Mesendoderm (in vitro differentiated cells): ENCODE measurements around the gene CNOT6L.

ENCODE experiments used
- DNase-seq: peaks from one replicate; pipeline ENCODE4 v3.0.0; 2013
- H2AK5ac ChIP-seq: 2 replicates; pipeline ENCODE4 v1.6.1; 2013; ENCODE audit warnings: low read length, inconsistent platforms
- H2BK120ac ChIP-seq: 2 replicates; pipeline ENCODE4 v1.6.1; 2013; ENCODE audit warnings: low read depth, mild to moderate bottlenecking, low read length, moderate library complexity, mixed read lengths
- H2BK15ac ChIP-seq: replicated peaks from 2 replicates; pipeline ENCODE4 v1.6.1; 2013; ENCODE audit warnings: low read depth, mild to moderate bottlenecking, moderate library complexity
- H2BK5ac ChIP-seq: 2 replicates; pipeline ENCODE4 v1.6.1; 2013; ENCODE audit warnings: low read length, inconsistent platforms
- H3K18ac ChIP-seq: 2 replicates; pipeline ENCODE4 v1.6.1; 2013; ENCODE audit warnings: mild to moderate bottlenecking, low read length, mixed read lengths
- H3K23ac ChIP-seq: one replicate; pipeline ENCODE4 v1.6.1; 2013; ENCODE audit warnings: low read length
- H3K27ac ChIP-seq: 2 replicates; pipeline ENCODE4 v1.5.1; 2013; ENCODE audit warnings: low read depth, mild to moderate bottlenecking, inconsistent platforms, low read length, moderate library complexity
- H3K27me3 ChIP-seq: 2 replicates; pipeline ENCODE4 v1.6.1; 2013; ENCODE audit warnings: low read length, control low read depth, mild to moderate bottlenecking, inconsistent platforms; ENCODE audit not compliant: insufficient read depth, poor library complexity
- H3K36me3 ChIP-seq: 2 replicates; pipeline ENCODE4 v1.6.1; 2013; ENCODE audit warnings: low read length, inconsistent platforms; ENCODE audit not compliant: control insufficient read depth, insufficient read depth
- H3K4ac ChIP-seq: one replicate; pipeline ENCODE4 v1.6.1; 2013; ENCODE audit warnings: low read depth, mild to moderate bottlenecking, low read length, moderate library complexity
- H3K4me1 ChIP-seq: 2 replicates; pipeline ENCODE4 v1.6.1; 2013; ENCODE audit warnings: low read depth, low read length, inconsistent platforms; ENCODE audit not compliant: control insufficient read depth
- H3K4me2 ChIP-seq: 2 replicates; pipeline ENCODE4 v1.6.1; 2013; ENCODE audit warnings: low read length
- H3K4me3 ChIP-seq: 2 replicates; pipeline ENCODE4 v1.5.1; 2013; ENCODE audit warnings: mild to moderate bottlenecking, low read length
- H3K56ac ChIP-seq: one replicate; pipeline ENCODE4 v1.6.1; 2013; ENCODE audit warnings: low read length
- H3K79me1 ChIP-seq: 2 replicates; pipeline ENCODE4 v1.6.1; 2013; ENCODE audit warnings: low read length, inconsistent platforms
- H3K79me2 ChIP-seq: 2 replicates; pipeline ENCODE4 v1.6.1; 2013; ENCODE audit warnings: mild to moderate bottlenecking, low read length; ENCODE audit not compliant: control insufficient read depth, insufficient read depth
- H3K9ac ChIP-seq: 2 replicates; pipeline ENCODE4 v1.6.1; 2013; ENCODE audit warnings: low read length, inconsistent platforms
- H4K5ac ChIP-seq: one replicate; pipeline ENCODE4 v1.6.1; 2013; ENCODE audit warnings: low read length
- H4K8ac ChIP-seq: one replicate; pipeline ENCODE4 v1.6.1; 2013; ENCODE audit warnings: low read depth, mild to moderate bottlenecking, control low read depth, low read length, moderate library complexity
- WGBS: extraction: QIAGEN DNeasy Blood & Tissue Kit; methylation state at CpG from one replicate; pipeline ENCODE4 v1.1.7; 2013; ENCODE audit warnings: low lambda C conversion rate, missing lambda C conversion rate; ENCODE audit not compliant: insufficient coverage; ENCODE audit errors: extremely low coverage; 5-methylcytosine and 5-hydroxymethylcytosine counted together

The CNOT6L gene

DNA sequence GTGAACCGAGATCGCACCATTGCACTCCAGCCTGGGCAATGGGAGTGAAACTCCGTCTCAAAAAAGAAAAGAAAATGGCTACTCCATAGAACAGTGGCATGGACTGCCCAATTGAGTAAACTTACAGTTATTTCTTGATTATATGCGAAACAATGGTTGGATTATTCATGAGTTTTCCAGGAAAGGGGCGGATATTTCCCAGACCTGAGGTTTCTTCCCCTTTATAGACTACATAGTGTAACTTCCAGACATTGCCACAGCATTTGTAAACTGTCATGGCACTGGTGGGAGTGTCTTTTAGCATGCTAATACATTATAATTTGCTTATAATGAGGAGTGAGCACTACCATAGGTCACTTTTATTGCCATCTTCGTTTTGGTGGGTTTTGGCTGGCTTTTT, 29.3 kb upstream of the CNOT6L start:
- Histone ChIP-seq H3K4me3 (no peak overlapping the region), H4K8ac (no peak overlapping the region), H3K23ac (no peak overlapping the region), H3K27me3 (no peaks in the 10 kb centered on the region), H3K4ac (no peak overlapping the region), H2BK5ac (no peak overlapping the region), H3K36me3 (no peaks in the 10 kb centered on the region), H3K56ac (no peak overlapping the region), H2BK15ac (no peak overlapping the region), H4K5ac (no peak overlapping the region), H3K4me1 (no peaks in the 10 kb centered on the region), H3K27ac (no peak overlapping the region), H2AK5ac (no peak overlapping the region), H3K79me1 (no peaks in the 10 kb centered on the region), H3K79me2 (no peaks in the 10 kb centered on the region), H3K18ac (no peak overlapping the region), H3K4me2 (no peak overlapping the region), H2BK120ac (no peak overlapping the region), H3K9ac (no peak overlapping the region)
- DNase-seq: no peak
- no CpG with 5 or more reads among the region's 6 CpGs for WGBS

DNA sequence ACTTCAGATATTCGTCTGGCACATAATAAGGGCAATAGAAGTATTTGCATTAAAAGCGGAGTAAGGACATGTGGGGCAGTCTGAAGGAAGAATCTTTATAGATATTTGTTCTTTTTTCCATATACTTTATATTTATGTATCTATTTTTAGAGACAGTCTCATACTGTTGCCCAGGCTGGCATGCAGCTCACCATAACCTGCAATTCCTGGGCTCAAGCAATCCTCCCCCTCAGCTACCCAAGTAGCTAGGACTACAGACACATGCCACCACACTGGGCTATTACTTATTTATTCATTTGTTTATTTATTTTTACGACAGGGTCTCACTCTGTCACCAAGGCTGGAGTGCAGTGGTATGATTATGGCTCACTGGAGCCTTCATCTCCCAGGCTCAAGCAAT, 26.8 kb upstream of the CNOT6L start:
- Histone ChIP-seq H4K5ac (no peak overlapping the region), H2BK120ac (no peak overlapping the region), H3K27me3 (no peaks in the 10 kb centered on the region), H3K36me3 (no peaks in the 10 kb centered on the region), H3K4me1 (no peaks in the 10 kb centered on the region), H3K79me2 (no peaks in the 10 kb centered on the region), H3K23ac (no peak overlapping the region), H3K9ac (no peak overlapping the region), H3K27ac (no peak overlapping the region), H3K4me2 (no peak overlapping the region), H3K79me1 (no peaks in the 10 kb centered on the region), H2BK5ac (no peak overlapping the region), H3K4me3 (no peak overlapping the region), H4K8ac (no peak overlapping the region), H3K56ac (no peak overlapping the region), H3K18ac (no peak overlapping the region), H2BK15ac (no peak overlapping the region), H3K4ac (no peak overlapping the region), H2AK5ac (no peak overlapping the region)
- DNase-seq: no peak
- WGBS: no CpG with 5 or more reads among the region's 3 CpGs

DNA sequence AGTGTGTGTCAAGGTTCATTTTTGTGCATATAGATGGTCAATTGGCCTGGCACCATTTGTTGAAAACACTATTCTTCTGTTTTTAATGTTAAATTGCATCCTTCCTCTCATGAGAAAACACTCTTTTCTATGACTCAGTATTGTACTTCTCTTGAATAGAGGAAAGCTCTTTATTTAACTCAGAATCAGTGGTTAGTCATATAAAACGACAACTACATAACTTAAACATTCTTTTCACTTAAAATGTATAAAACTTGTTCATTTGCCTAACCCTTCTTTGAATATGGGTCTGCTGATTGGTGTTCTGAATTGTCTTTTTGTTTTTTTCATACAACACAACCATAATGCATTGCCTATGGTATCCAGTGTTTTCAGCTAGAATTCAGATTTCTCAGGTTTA, 26.2 kb upstream of the CNOT6L start:
- H4K8ac ChIP-seq: no peak overlapping the region
- H3K27me3 ChIP-seq: no peaks in the 10 kb centered on the region
- no peaks in the 10 kb centered on the region for H3K79me2 ChIP-seq
- no peak for DNase-seq
- no peak overlapping the region for H3K56ac ChIP-seq
- WGBS: 100% methylated on average over 1 of the region's 1 CpG
- no peak overlapping the region for H3K23ac ChIP-seq
- no peak overlapping the region for H2BK15ac ChIP-seq
- no peak overlapping the region for H2BK5ac ChIP-seq
- H2AK5ac ChIP-seq: no peak overlapping the region
- H3K4me3 ChIP-seq: no peak overlapping the region
- H3K4me1 ChIP-seq: no peaks in the 10 kb centered on the region
- H3K36me3 ChIP-seq: no peaks in the 10 kb centered on the region
- H3K4ac ChIP-seq: no peak overlapping the region
- H3K27ac ChIP-seq: no peak overlapping the region
- H3K79me1 ChIP-seq: no peaks in the 10 kb centered on the region
- no peak overlapping the region for H2BK120ac ChIP-seq
- H3K4me2 ChIP-seq: no peak overlapping the region
- H3K9ac ChIP-seq: no peak overlapping the region
- no peak overlapping the region for H4K5ac ChIP-seq
- H3K18ac ChIP-seq: no peak overlapping the region

GRCh38 chr4:77844363-77844762, 25.2 kb upstream of the CNOT6L start:
- Histone ChIP-seq H3K56ac (no peak overlapping the region), H3K4me1 (no peaks in the 10 kb centered on the region), H3K23ac (no peak overlapping the region), H3K79me1 (no peaks in the 10 kb centered on the region), H3K9ac (no peak overlapping the region), H3K36me3 (no peaks in the 10 kb centered on the region), H3K27ac (no peak overlapping the region), H3K4me3 (no peak overlapping the region), H4K5ac (no peak overlapping the region), H4K8ac (no peak overlapping the region), H2BK5ac (no peak overlapping the region), H2BK120ac (no peak overlapping the region), H2AK5ac (no peak overlapping the region), H2BK15ac (no peak overlapping the region), H3K27me3 (no peaks in the 10 kb centered on the region), H3K18ac (no peak overlapping the region), H3K4me2 (no peak overlapping the region), H3K4ac (no peak overlapping the region), H3K79me2 (no peaks in the 10 kb centered on the region)
- no CpG with 5 or more reads among the region's 1 CpG for WGBS
- no peak for DNase-seq

DNA sequence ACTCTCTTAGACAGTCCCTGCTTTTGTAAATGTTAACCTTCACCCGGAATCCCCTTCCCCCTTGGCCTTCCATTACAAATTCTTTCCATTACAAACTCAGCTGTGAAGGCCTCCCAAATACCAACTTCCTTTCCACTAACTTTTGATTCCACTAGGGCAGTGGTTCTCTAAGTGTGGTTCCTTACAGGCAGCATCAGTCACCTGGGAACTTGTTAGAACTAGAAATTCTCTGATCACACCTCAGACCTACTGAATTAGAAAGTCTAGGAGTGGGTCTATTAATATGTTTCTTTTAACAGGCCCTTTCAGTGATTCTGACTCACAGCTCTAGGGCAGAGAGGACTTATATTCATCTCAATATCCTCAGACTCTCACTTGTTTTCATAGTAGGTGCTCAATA, 24.5 kb upstream of the CNOT6L start:
- Histone ChIP-seq H4K8ac (no peak overlapping the region), H3K4me3 (no peak overlapping the region), H3K56ac (no peak overlapping the region), H3K23ac (no peak overlapping the region), H3K27ac (no peak overlapping the region), H2AK5ac (no peak overlapping the region), H3K4ac (no peak overlapping the region), H3K9ac (no peak overlapping the region), H3K79me2 (no peaks in the 10 kb centered on the region), H3K27me3 (no peaks in the 10 kb centered on the region), H3K4me1 (no peaks in the 10 kb centered on the region), H3K18ac (no peak overlapping the region), H2BK5ac (no peak overlapping the region), H3K4me2 (no peak overlapping the region), H2BK15ac (no peak overlapping the region), H4K5ac (no peak overlapping the region), H3K79me1 (no peaks in the 10 kb centered on the region), H3K36me3 (no peaks in the 10 kb centered on the region), H2BK120ac (no peak overlapping the region)
- WGBS: no CpG with 5 or more reads among the region's 1 CpG
- peak; percentile 57 for DNase-seq

GRCh38 chr4:77834403-77834802, 15.2 kb upstream of the CNOT6L start:
- H4K5ac ChIP-seq: no peak overlapping the region
- H3K4me3 ChIP-seq: no peak overlapping the region
- DNase-seq: no peak
- no peak overlapping the region for H3K9ac ChIP-seq
- no peak overlapping the region for H3K4me2 ChIP-seq
- H3K79me2 ChIP-seq: no peaks in the 10 kb centered on the region
- H3K36me3 ChIP-seq: no peaks in the 10 kb centered on the region
- H3K79me1 ChIP-seq: no peaks in the 10 kb centered on the region
- H3K56ac ChIP-seq: no peak overlapping the region
- no peak overlapping the region for H2AK5ac ChIP-seq
- H2BK15ac ChIP-seq: no peak overlapping the region
- H2BK120ac ChIP-seq: no peak overlapping the region
- no CpG with 5 or more reads among the region's 4 CpGs for WGBS
- H3K18ac ChIP-seq: no peak overlapping the region
- no peak overlapping the region for H3K4ac ChIP-seq
- H3K4me1 ChIP-seq: no peaks in the 10 kb centered on the region
- no peak overlapping the region for H2BK5ac ChIP-seq
- no peak overlapping the region for H4K8ac ChIP-seq
- no peak overlapping the region for H3K27ac ChIP-seq
- H3K23ac ChIP-seq: no peak overlapping the region
- no peaks in the 10 kb centered on the region for H3K27me3 ChIP-seq
